Measurements from ENCODE around the gene GPR137C. TPM values are rescaled to one million over a fixed set of nuclear protein-coding genes. Genes with fewer than 3 reads are reported as not detected.
"Not testable (repeated sequence)": the region's sequence is repeated elsewhere in the genome, so short reads cannot be mapped to it uniquely, and the experiment has no call there.

GPR137C gene
- total RNA-seq, 1 donor, result 1.7 TPM

GRCh38 chr14:52563120-52563519 lies 10.5 kb downstream of the GPR137C start:
- no peak for TF ChIP-seq CTCF (IDR thresholded peaks at IDR 0.05; ENCODE audit: insufficient read depth, low read length)
- DNase-seq (ENCODE audit: low read depth), result peak; percentile 53
- H3K4me3 ChIP-seq (ENCODE audit: low read depth, low read length), result no peak overlapping the region

GRCh38 chr14:52568454-52568853 lies 15.8 kb downstream of the GPR137C start:
- H3K4me3 ChIP-seq (ENCODE audit: low read depth, low read length); DNase-seq (ENCODE audit: low read depth): not testable (repeated sequence)

GRCh38 chr14:52575858-52576257 lies 23.2 kb downstream of the GPR137C start:
- no peak for DNase-seq (ENCODE audit: low read depth)
- no peak overlapping the region for H3K4me3 ChIP-seq (ENCODE audit: low read depth, low read length)
- no peak for TF ChIP-seq CTCF (IDR thresholded peaks at IDR 0.05; ENCODE audit: insufficient read depth, low read length)

- TF ChIP-seq CTCF (IDR thresholded peaks at IDR 0.05; ENCODE audit: insufficient read depth, low read length), result no peak
- DNase-seq (ENCODE audit: low read depth), result peak; percentile 35
- H3K4me3 ChIP-seq (ENCODE audit: low read depth, low read length), result no peak overlapping the region
Observed at GRCh38 chr14:52583544-52583943, 30.9 kb downstream of the GPR137C start.

GRCh38 chr14:52589646-52590045 lies 37.0 kb downstream of the GPR137C start:
- H3K4me3 ChIP-seq (ENCODE audit: low read depth, low read length), result no peak overlapping the region
- DNase-seq (ENCODE audit: low read depth), result no peak
- TF ChIP-seq CTCF (IDR thresholded peaks at IDR 0.05; ENCODE audit: insufficient read depth, low read length), result no peak

GRCh38 chr14:52590318-52590717 lies 37.7 kb downstream of the GPR137C start:
- DNase-seq (ENCODE audit: low read depth), result no peak
- H3K4me3 ChIP-seq (ENCODE audit: low read depth, low read length), result no peak overlapping the region
- no peak for TF ChIP-seq CTCF (IDR thresholded peaks at IDR 0.05; ENCODE audit: insufficient read depth, low read length)

- no peak for TF ChIP-seq CTCF (IDR thresholded peaks at IDR 0.05; ENCODE audit: insufficient read depth, low read length)
- H3K4me3 ChIP-seq (ENCODE audit: low read depth, low read length), result no peak overlapping the region
- no peak for DNase-seq (ENCODE audit: low read depth)
Observed at GRCh38 chr14:52596320-52596719, 43.7 kb downstream of the GPR137C start.

Data from fibroblast of the aortic adventitia (primary cell).